ENCODE data around the gene SEMA5A.

Gene SEMA5A

GRCh38 chr5:9265441-9266287, 280.2 kb downstream of the SEMA5A start (continued):
- no peak for TF ChIP-seq ZBTB20 (tag by site-specific recombination; IDR thresholded peaks at IDR 0.05)
- TF ChIP-seq ZSCAN18 (tag by site-specific recombination; IDR thresholded peaks at IDR 0.05) = no peak
- no peak for TF ChIP-seq ZNF37A (tag by site-specific recombination; IDR thresholded peaks at IDR 0.05)
- no peak for TF ChIP-seq ZBTB7A (tag by site-specific recombination; IDR thresholded peaks at IDR 0.05; ENCODE audit: low read depth)

DNA sequence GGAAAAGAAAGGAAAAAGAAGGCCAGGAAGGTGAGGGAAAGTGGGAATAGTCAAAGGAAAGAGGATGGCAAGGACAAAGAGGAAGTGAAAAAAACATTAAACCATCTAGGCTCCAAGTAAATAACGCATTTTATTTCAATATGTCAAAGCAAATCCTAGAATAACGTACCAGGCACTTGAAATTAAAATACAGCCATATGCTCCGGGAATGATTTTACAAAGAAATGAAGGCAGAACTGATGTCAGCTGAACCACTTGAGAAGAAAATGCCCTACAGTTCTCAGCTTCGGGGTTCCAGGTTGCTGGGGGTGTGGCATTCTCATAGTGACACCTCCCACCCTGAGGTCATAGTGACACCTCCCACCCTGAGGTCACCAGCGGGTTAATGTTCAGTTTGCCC, 281.6 kb downstream of the SEMA5A start:
- H3K36me3 ChIP-seq (ENCODE audit: control insufficient read depth in 2 of 2, insufficient read depth in 1 of 2, low read length in 2 of 2) = no peaks in the 10 kb centered on the region
- TF ChIP-seq ZBTB48 (tag by site-specific recombination; IDR thresholded peaks at IDR 0.05) (no peak), ZNF266 (tag by site-specific recombination; IDR thresholded peaks at IDR 0.05; ENCODE audit: low read depth) (no peak), ZNF404 (tag by site-specific recombination; IDR thresholded peaks at IDR 0.05) (no peak), ZNF560 (tag by site-specific recombination; IDR thresholded peaks at IDR 0.05; ENCODE audit: borderline replicate concordance) (no peak), OSR2 (tag by site-specific recombination; IDR thresholded peaks at IDR 0.05) (no peak), REPIN1 (tag by site-specific recombination; IDR thresholded peaks at IDR 0.05; ENCODE audit: low read depth) (no peak), IKZF3 (tag by site-specific recombination; IDR thresholded peaks at IDR 0.05) (no peak), ZBTB8A (tag by site-specific recombination; IDR thresholded peaks at IDR 0.05) (no peak), ZNF416 (tag by site-specific recombination; IDR thresholded peaks at IDR 0.05) (no peak), EGR2 (tag by site-specific recombination; IDR thresholded peaks at IDR 0.05; ENCODE audit: low read depth) (no peak), ZNF23 (tag by site-specific recombination; IDR thresholded peaks at IDR 0.05; ENCODE audit: borderline replicate concordance) (no peak)
- TF ChIP-seq, protein P1, sequence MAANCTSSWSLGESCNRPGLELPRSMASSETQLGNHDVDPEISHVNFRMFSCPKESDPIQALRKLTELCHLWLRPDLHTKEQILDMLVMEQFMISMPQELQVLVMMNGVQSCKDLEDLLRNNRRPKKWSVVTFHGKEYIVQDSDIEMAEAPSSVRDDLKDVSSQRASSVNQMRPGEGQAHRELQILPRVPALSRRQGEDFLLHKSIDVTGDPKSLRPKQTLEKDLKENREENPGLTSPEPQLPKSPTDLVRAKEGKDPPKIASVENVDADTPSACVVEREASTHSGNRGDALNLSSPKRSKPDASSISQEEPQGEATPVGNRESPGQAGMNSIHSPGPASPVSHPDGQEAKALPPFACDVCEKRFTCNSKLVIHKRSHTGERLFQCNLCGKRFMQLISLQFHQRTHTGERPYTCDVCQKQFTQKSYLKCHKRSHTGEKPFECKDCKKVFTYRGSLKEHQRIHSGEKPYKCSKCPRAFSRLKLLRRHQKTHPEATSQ (tag by site-specific recombination; IDR thresholded peaks at IDR 0.05) = no peak
- TF ChIP-seq, protein P2, sequence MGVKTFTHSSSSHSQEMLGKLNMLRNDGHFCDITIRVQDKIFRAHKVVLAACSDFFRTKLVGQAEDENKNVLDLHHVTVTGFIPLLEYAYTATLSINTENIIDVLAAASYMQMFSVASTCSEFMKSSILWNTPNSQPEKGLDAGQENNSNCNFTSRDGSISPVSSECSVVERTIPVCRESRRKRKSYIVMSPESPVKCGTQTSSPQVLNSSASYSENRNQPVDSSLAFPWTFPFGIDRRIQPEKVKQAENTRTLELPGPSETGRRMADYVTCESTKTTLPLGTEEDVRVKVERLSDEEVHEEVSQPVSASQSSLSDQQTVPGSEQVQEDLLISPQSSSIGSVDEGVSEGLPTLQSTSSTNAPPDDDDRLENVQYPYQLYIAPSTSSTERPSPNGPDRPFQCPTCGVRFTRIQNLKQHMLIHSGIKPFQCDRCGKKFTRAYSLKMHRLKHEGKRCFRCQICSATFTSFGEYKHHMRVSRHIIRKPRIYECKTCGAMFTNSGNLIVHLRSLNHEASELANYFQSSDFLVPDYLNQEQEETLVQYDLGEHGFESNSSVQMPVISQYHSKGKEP (tag by site-specific recombination; IDR thresholded peaks at IDR 0.05) = no peak
- H3K9me3 ChIP-seq (ENCODE audit: control insufficient read depth, insufficient read depth, low read depth, low read length) = no peaks in the 10 kb centered on the region
- ChIA-PET POLR2A (no interaction called here), CTCF (interaction anchor here (0.6 kb wide), 1 partner anchor 30 kb away, joined by 3 read pairs; no protein-coding TSS in a partner anchor)
- no peaks in the 10 kb centered on the region for H3K4me1 ChIP-seq (ENCODE audit: control insufficient read depth, insufficient read depth, low read length)
- no peak overlapping the region for H3K27ac ChIP-seq (ENCODE audit: extremely low read depth, low read depth, low read length)
- H3K4me3 ChIP-seq (ENCODE audit: low read depth, low read length) = no peak overlapping the region

DNA sequence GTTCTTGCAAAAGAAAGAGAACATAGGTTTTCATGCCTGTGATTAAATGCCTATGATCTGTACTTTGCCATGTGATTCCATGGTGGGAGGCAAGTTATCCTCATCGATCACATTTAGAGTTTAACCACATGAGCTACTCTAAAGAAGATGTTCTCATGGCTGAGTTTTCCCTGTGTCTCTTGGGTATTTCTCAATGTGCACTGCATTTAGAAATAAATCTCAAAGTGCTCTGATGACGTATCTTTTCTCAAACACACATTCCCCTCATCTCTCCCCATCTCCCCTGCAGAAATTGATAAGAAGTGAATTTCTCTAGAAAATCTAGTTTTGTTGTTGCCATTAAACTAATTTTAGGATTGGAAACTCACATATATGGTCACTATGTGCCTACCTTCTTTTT, 282.2 kb downstream of the SEMA5A start:
- Histone ChIP-seq H3K36me3 (ENCODE audit: control insufficient read depth in 2 of 2, insufficient read depth in 1 of 2, low read length in 2 of 2) (no peaks in the 10 kb centered on the region), H3K9me3 (ENCODE audit: control insufficient read depth, insufficient read depth, low read depth, low read length) (no peaks in the 10 kb centered on the region), H3K27ac (ENCODE audit: extremely low read depth, low read depth, low read length) (no peak overlapping the region), H3K4me3 (ENCODE audit: low read depth, low read length) (no peak overlapping the region), H3K4me1 (ENCODE audit: control insufficient read depth, insufficient read depth, low read length) (no peaks in the 10 kb centered on the region)
- CTCF ChIA-PET = interaction anchor here (0.6 kb wide), 1 partner anchor 30 kb away, joined by 3 read pairs; no protein-coding TSS in a partner anchor
- POLR2A ChIA-PET = no interaction called here
- no peak for TF ChIP-seq ZBTB8A (tag by site-specific recombination; IDR thresholded peaks at IDR 0.05)
- no peak for TF ChIP-seq ZBTB49 (tag by site-specific recombination; IDR thresholded peaks at IDR 0.05; ENCODE audit: low read depth)
- no peak for TF ChIP-seq ZNF398 (tag by site-specific recombination; IDR thresholded peaks at IDR 0.05)
- no peak for TF ChIP-seq ZNF37A (tag by site-specific recombination; IDR thresholded peaks at IDR 0.05)
- no peak for TF ChIP-seq ZNF521 (tag by site-specific recombination; IDR thresholded peaks at IDR 0.05)
- no peak for TF ChIP-seq ZSCAN23 (tag by site-specific recombination; IDR thresholded peaks at IDR 0.05)
- no peak for TF ChIP-seq KLF9 (tag by site-specific recombination; IDR thresholded peaks at IDR 0.05; ENCODE audit: low read depth)
- no peak for TF ChIP-seq ZNF645 (tag by site-specific recombination; IDR thresholded peaks at IDR 0.05)
